Measurements from ENCODE around the gene TM4SF1.

Gene TM4SF1, protein sequence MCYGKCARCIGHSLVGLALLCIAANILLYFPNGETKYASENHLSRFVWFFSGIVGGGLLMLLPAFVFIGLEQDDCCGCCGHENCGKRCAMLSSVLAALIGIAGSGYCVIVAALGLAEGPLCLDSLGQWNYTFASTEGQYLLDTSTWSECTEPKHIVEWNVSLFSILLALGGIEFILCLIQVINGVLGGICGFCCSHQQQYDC
- 0.15 to 3.8 (median 0.53) reads per million in 18 experiments for total RNA-seq

DNA sequence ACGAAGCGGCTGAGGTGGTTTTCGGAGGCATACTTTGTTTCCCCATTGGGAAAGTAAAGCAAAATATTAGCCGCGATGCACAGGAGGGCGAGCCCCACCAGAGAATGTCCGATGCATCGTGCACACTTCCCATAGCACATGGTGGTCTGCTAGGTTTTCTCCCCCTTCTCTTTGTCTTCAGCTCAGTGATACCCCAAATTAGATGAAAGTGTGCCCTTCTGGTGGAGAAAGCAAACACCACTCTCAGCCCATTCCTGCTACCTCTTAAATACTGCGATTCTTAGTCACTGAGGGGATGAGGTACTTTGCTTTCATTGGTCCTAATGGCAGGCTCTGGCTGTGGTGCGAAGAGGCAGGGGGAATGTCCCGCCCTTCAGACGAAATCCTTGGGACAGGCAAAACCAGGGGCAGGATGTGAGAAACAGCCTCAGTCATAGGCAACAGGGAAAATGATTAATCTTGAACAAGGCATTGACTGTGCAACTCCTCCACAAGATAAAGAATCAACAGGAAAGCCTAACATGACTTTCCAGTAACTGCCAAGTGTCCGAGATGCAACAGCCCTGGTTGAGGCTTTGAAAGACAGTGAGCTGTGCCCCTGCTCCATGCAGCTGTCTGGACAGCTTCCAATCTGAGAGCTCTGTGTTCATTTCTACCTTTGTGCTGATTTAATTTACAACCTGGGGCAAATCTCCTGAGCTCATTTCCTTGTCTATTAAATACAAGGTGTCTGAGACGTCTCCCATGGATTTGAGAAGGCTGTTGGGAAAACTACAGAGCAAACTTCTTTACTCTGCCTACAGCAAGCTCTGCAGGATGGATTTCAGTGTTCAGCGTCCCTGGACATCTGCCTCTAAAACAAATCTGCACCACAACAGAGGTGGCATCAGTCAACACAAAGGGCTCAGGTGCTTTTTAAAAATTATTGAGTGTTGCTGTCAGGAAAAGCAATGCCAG is at the start of gene TM4SF1:
TM4SF1 (minus strand) TSS at position 242 of the 957 bp plus-strand sequence; CDS start at position 140, 102 bp downstream.
- no peak for DNase-seq

DNA sequence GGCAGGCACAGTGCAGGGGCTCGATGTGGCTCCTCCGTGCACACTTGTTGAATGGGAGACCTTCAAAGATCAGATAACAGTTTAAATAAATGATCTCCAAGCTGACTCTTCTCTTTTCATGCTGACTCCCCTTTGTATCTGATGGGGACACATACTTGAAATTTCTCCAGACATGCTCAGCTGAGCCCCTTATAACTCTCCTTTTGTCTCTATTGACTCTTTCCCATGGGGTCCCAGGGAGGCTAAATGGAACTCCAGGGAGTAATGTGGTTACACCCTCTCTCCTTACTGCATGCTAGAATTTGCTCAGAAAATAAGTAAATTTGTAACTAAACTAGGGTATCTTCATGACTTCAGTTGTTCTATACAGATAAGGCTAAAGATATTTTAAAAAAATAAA is 48.9 kb upstream of the TM4SF1 start:
- DNase-seq: no peak

DNA sequence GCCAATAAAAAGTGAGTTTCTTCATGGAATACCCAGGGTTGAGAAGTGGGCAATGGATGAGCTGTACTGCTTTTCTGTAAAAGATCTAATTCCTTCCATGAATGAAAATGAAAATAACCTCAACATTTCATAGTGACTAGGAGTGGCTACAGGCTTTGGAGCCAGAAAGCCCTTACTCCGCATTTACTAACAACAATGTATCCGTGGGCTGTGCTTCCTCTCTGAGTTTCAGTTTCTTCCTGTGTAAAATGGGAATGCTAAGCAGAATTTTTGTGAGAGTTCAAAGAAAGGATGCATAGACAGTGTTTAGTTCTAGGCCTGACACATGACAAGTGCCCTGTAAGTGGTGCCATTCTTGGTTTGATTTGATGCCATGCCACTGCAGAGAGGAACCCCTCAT is 47.5 kb upstream of the TM4SF1 start:
- DNase-seq: peak; percentile 70 to 75

DNA sequence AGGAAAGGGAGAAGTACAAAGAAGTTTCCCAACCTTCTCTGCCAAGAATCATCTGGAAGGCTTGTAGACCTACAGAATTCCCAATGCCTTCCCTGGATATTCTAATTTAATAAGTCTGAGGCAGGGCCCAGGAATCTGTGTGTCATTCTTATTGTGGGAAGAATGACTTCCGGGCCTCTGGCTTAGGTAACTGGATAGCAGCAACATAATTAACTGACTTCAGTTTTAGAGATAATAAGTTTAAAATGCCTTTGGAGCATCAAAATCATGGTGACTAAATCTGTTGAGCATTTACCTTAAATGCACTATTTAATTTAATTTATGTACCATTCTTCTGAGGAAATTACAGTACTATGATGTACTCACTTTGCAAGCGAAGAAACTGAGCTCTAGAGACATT is 44.3 kb upstream of the TM4SF1 start:
- no peak for DNase-seq

DNA sequence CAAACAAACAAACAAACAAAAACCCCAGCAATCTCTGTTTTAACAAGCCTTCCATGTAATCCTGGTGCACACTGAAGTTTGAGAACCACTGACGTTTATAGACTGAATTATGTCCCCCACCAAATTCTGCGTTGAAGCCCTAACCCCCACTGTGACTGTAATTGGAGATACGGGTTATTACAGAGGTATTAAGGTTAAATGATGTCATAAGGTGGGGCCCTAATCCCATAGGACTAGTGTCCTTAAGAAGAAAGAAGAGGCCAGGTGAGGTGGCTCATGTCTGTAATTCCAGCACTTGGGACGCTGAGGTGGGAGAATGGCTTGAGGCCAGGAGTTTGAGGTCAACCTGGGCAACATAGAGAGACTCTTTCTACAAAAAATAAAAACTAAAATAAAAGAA is 42.4 kb upstream of the TM4SF1 start:
- DNase-seq: no peak

DNA sequence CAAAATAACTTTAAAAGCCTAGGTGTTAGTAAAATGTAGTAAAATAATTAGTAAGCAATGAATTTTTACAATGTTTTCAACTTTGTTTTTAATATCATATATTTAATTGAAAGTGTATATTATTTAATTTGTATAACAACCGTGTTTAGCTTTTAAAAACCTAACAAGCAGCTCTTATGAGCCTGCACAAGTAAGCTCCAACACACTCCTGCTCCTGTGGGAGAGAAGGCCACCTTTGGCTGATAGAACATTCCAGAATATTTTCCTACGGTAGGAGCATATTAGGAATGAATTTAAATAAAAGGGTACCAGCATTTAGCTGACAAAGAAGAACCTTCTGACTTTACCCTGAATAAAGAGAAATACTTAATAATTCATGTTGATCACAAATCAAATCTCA is 40.3 kb upstream of the TM4SF1 start:
- DNase-seq: no peak

DNA sequence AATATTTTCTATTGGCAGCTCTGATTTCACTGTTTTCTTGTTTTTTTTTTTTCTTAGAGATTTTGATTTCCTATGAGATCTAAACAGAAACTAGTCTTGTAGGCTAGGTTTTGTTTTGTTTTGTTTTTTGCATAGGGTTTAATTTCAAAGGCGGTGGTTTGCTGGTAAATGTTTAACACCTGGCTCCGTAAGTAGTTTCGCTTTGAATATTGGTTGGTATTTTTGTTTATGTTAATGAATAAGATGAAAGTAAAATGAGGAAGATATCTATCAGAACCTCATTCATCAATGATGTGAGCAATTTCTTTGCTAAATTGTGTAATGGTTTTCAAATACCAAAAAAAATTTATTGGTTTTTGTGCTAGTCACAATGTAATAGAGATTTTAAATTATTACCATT is 39.7 kb upstream of the TM4SF1 start:
- DNase-seq: no peak

DNA sequence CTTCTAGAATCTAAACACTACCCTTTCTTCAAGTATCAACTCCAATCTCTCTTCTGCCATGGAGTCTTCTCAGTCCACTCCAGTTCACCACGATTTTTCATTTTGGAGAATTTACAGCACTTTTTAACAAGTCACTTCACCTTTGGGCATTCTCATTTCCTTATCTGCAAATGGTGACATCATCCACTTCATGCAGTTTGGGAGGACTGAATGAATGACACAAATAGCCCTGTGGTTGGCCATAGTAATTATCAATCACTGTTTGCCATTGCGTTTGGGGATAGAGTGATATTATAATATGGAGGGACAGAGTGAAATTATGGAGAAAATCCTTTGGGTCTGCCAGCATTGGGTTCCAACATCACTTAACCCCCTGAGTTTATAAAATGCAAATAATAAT is 38.0 kb upstream of the TM4SF1 start:
- no peak for DNase-seq

DNA sequence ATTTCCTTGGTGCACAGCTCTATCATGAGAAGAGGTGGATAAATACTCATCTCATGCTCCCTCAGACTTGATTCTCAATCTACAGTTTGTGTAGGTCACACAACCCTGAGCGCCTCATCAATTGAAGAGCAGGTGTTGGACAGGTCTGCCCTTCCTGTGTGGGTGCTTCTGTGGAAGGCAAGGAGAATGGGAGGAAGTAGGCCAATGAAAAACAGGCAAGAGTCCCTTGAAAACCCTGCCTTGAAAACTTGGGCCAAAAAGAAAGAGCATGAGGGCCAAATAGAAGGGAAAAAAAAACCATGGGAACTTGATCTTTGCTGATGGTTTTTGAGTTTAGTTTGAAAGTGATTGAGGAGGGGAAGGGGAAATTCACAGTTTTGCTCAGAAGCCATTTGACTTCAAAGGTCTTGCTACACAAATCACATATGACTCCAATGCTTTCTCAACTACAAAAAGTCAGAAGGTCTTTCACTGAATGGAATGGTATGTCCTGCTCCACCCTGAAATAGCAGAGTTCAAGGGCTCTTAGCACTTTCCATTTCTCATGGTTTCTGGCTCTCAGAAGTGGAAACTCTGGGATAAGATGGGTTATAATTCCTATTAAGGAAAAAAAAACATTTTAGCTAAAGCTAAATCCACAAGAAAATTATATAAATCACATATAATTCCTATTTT is 37.2 kb upstream of the TM4SF1 start:
- peak; percentile 56 to 63 for DNase-seq

DNA sequence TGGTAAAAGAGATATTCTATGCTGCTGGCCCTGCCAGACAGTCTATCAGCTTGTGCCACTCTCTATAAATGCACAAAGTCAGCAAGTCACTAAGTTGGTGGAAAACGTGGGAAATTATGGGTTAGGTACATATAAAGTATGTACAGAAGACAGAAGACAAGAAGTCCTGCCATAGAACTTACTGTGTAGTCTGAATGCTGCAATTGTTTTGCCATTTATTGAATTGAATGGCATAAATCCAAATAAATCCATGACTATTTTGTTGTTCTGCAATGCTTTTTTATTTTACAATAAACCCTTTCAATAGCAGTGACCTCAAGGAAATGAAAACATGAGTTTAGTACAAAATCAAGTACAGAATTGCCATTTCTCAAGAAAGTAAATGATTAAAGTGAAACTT is 34.1 kb upstream of the TM4SF1 start:
- no peak for DNase-seq

DNA sequence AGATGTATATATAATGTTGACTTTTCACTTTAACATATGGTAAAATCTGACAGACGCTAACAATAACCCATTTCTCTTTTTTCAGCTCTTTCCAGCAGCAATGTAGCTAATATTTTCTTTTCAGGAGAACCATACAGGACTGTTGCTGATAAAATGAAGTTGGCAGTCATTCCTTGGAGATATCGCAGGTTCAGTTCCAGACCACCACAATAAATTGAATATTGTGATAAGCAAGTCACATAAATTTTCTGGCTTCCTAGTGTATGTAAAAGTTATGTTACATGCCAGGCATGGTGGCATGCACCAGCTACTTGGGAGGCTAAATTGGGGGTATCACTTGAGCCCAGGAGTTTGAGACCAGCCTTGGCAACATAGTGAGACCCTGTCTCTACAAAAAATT is 31.9 kb upstream of the TM4SF1 start:
- DNase-seq: no peak

DNA sequence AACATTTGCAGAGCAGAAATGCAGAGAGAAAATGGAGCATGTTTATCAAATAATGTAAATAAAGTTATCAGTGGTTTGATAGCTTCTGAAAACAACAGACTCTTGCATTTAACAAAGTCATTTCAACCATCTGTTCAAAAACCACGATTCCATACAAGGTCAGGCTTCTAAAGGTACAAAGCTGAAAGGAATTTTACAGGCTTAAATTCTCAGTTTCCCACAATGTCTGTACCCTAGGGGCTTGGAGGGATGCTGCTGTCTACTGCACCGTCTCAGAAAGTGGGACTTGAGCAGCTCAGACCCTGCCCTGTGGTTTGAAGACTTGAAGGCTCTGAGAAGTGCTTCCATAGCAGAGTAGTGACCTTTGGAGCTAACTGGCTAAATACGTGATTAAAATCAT is 30.4 kb upstream of the TM4SF1 start:
- DNase-seq: no peak

DNA sequence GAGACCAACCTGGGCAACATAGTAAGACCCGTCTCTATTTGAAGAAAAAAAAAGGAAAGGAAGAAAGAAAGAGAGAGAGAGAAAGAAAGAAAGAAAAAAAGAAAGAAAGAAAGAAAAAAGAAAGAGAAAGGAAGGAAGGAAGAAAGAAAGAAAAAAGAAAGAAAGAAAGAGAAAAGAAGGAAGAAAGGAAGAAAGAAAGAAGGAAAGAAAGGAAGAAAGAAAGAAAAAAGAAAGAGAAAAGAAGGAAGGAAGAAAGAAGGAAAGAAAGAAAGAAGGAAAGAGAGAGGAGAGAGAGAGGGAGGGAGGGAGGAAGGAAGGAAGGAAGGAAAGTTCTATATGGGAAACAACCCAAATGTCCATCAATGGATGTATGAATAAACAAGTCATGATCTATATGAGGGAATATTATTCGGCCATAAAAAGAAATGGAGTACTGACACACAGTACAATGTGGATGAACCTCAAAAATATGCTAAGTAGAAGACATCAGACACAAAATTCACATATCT is 28.8 kb upstream of the TM4SF1 start:
- no peak for DNase-seq

DNA sequence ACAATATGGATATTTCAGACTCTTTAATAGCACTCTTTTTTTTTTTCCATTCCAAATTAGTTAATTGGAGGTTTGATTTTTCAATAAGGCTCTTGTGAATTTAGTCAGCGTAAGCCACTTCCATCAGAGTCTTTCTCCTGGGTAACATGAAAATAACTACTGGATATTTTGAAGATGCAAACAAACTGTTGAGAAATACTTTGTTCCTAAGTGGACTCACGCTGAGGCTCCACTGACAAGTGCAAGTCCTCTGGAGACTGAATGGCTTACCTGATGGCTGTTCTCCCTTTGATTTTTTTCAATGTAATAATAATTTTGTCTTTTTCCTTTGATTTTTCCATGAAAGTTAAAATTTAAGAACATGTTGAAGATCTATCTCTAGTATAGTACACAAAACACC is 26.0 kb upstream of the TM4SF1 start:
- no peak for DNase-seq

DNA sequence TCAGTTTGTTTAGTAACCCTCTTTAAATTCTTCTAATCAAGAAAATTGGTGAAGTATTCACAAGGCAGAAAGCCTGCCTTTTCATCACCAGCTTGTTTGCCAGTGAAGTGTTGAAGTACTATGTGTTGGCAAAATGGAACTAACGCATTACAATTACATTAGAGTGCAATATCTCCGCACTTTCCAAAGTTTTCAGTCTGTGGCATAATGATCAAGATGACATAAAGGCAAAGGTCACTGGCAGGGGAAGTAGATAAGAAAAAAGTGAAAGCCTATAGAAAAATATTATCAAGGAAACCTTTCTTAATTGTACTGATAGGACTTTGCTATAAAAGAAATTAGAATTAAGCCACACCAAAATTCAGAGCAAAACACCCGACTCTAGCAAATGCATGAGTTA is 25.0 kb upstream of the TM4SF1 start:
- DNase-seq: peak; percentile 21 to 38

DNA sequence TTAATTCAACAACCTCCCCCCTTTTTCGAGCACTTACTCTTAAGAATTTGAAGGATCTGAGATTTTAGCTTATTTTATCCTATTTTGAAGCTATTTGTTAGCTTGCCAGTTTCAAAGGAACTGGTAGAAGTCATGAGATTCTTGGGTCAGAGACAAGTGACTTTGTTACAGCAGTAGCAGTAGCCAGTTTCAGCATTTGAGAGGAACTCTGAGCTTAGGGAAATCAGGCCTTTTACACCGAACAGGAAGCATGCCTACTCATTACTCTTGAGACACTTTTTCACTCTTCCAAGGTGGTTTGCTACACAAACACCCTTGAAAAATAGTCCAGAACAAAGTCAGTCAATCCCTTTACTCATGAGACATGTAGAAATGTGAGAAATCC is 24.5 kb upstream of the TM4SF1 start:
- DNase-seq: peak; percentile 92 to 94

DNA sequence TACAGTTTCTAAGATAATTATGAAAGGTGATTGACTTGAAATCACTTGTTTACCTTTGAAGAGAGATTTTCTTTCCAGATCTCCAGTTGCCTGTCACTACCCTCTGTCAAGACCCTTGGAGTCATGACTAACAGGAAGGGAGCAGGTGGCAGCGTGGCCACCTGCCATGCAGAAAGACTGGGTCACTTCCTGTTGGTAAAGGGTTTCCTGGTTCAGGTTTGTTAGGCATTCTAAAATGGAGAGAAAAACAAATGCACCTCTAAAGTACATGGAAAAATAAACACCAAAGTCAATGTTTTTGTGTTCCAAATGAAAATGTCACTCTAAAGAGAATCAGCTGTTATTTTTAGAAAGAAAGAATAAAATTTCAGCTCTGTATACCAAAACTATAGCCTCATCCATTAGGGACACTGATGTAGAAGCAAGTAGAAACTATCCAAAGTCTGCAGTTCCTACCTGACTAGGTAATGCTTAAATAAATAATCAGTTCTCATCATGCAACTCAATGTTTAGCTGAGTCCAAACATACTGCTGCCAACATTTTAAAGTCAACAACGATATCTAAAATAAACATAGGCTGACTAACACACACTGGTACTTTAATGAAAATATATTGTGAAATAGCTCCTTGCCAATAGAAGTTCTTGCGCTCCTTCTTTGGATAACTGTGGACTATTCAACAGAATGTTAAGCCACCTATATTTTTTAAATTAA is 23.9 kb upstream of the TM4SF1 start:
- DNase-seq: peak; percentile 3 to 8

DNA sequence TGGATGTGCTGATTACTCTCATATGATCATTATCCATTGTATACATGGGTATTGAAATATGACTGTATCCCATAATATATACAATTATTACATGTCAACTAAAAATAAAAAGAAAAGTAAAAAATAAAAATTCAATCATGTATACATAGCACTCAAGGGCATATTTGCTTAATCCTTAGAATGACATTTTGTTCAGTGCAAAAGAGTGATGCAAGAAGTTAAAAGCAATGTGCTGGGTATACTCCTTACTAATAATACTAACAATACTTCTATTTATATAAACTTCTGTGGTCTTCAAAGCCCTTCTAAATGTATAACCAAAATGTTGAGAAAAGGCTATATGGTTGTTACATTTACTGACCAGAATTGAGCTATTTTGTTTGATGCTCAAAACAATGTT is 23.2 kb upstream of the TM4SF1 start:
- DNase-seq: no peak

DNA sequence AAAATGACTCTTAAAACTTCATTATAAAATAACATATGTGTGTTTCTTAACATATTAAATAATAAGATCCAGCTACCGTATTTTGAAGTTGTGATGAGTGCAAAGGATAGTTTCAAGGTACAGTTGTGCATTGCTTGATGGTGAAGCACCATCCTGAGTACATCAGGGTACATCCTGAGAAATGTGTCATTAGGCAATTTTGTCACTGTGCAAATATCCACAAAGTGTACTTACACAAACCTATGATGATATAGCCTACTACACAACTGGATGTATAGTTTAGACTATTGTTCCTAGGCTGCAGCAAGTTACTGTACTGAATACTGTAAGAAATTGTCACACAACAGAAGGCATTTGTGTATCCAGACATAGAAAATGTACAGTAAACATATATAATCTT is 20.8 kb upstream of the TM4SF1 start:
- DNase-seq: no peak

DNA sequence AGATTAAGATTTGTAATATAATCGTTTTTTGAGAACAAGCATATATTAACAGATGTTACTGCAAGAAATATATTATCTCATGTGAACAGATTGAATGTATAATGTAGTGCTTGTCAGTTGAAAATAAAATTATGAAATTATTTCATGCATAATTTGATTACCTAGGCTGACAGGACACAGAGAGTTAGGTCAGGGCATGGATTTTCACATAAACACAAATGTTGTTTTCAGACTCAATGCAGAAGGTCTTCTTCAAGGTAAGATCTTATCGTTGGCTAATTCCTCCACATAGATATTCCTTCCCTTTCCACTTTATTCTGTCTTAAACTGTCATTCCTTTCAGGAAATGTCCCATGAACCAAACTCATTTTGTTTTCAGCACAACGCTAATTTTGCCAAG is 20.1 kb upstream of the TM4SF1 start:
- no peak for DNase-seq

DNA sequence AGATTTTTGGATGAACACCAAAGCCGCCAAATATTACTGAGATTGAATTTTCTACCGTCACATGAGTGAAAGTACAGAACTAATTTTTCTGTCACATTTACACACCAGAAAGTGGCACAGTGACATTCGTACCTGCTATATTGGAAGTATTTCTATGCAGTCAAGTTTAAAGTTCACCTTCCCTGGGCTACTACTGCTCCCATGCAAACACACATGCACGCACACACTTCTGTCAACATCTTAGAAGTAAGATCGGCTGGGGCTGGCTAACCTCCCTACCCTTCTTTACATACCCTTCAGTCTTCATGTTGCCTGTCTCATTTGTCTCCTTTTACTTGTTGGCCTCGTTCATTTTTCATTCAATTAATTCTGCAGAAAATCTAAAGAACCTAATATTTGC is 19.0 kb upstream of the TM4SF1 start:
- no peak for DNase-seq
